ENCODE data around the gene PLPPR2.

PLPPR2 gene

DNA sequence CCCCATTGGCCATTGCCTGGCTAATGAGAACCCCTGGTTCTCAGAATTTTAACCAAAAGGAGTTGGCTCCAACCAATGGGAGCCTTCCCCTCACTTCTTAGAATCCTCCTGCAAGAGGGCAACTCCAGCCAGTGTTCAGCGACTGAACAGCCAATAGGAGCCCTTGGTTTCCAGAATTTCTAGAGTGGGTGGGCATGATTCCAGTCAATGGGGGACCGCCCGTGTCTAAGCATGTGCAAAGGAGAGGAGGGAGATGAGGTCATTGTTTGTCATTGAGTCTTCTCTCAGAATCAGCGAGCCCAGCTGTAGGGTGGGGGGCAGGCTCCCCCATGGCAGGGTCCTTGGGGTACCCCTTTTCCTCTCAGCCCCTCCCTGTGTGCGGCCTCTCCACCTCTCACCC, 9.7 kb downstream of the PLPPR2 start:
- no peak for DNase-seq (ENCODE audit: low read depth)
- H3K4me3 ChIP-seq (replicated peaks; ENCODE audit: low read depth, low read length), result no peak overlapping the region
- TF ChIP-seq, protein P1, sequence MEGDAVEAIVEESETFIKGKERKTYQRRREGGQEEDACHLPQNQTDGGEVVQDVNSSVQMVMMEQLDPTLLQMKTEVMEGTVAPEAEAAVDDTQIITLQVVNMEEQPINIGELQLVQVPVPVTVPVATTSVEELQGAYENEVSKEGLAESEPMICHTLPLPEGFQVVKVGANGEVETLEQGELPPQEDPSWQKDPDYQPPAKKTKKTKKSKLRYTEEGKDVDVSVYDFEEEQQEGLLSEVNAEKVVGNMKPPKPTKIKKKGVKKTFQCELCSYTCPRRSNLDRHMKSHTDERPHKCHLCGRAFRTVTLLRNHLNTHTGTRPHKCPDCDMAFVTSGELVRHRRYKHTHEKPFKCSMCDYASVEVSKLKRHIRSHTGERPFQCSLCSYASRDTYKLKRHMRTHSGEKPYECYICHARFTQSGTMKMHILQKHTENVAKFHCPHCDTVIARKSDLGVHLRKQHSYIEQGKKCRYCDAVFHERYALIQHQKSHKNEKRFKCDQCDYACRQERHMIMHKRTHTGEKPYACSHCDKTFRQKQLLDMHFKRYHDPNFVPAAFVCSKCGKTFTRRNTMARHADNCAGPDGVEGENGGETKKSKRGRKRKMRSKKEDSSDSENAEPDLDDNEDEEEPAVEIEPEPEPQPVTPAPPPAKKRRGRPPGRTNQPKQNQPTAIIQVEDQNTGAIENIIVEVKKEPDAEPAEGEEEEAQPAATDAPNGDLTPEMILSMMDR (IDR thresholded peaks at IDR 0.05; ENCODE audit: low read length, missing control alignments), result no peak

DNA sequence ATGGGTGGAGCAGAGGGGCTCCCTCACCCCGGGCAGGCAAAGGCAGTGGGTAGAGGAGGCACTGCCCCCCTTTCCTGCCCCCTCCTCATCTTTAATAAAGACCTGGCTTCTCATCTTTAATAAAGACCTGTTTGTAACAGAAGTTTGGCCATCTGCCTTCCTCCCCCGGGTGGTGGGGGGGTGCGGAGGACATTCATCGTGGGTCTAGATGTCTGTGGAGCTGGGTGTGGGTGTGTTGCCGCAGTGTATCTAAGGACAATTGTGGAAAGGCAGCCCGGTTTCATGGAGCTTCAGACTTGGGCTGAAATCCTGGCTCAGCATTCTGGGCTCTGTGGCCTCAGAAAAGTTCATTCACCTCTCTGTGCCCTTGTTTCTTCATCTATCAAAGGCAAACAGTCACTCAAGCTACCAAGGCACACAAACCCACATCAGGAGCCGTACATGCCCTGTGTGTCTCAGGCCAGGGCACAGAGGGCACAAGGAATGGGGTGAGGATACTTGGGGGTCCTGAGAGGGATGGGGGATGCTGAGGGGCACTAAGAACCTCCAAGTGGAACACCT, 10.4 kb downstream of the PLPPR2 start:
- TF ChIP-seq, protein P1 (IDR thresholded peaks at IDR 0.05; ENCODE audit: low read length, missing control alignments), result no peak
- no peak overlapping the region for H3K4me3 ChIP-seq (replicated peaks; ENCODE audit: low read depth, low read length)
- DNase-seq (ENCODE audit: low read depth), result no peak

DNA sequence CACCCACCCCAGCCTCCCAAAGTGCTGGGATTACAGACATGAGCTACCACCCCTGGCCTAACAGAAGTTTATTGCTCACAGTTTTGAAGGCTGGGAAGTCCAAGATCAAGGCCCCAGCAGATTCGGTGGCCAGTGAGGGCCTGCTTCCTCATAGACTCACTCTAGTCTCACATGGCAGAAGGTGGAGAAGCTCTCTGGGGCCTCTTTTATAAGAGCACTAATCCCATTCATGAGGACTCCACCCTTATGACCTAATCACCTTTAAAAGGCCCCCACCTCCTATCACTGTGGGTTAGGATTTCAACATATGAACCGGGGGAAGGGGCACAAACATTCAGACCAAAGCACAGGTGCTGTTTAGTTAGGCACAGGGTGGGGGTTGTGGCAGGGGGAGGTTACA, 12.3 kb downstream of the PLPPR2 start:
- TF ChIP-seq, protein P1 (IDR thresholded peaks at IDR 0.05; ENCODE audit: low read length, missing control alignments), result no peak
- DNase-seq (ENCODE audit: low read depth), result no peak
- no peak overlapping the region for H3K4me3 ChIP-seq (replicated peaks; ENCODE audit: low read depth, low read length)

DNA sequence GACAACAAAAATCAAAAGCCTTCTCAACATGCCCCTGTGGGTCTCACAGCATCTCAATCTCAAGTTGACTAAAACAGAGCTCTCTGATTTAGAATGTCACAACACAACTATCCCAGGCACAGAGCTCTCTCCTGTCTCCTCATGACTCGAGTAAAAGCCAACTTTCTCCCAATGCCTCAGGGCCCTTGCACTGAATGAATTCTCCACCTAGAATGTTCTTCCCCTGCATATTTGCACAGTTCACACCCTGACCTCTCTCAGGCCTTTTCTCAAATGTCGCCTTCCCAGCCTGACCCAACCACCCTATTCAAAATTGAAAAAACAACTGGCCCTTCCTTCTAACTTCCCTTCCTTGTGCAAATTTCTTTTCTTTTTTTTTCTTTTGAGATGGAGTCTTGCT, 15.5 kb downstream of the PLPPR2 start:
- no peak overlapping the region for H3K4me3 ChIP-seq (replicated peaks; ENCODE audit: low read depth, low read length)
- TF ChIP-seq, protein P1 (IDR thresholded peaks at IDR 0.05; ENCODE audit: low read length, missing control alignments), result no peak
- no peak for DNase-seq (ENCODE audit: low read depth)

DNA sequence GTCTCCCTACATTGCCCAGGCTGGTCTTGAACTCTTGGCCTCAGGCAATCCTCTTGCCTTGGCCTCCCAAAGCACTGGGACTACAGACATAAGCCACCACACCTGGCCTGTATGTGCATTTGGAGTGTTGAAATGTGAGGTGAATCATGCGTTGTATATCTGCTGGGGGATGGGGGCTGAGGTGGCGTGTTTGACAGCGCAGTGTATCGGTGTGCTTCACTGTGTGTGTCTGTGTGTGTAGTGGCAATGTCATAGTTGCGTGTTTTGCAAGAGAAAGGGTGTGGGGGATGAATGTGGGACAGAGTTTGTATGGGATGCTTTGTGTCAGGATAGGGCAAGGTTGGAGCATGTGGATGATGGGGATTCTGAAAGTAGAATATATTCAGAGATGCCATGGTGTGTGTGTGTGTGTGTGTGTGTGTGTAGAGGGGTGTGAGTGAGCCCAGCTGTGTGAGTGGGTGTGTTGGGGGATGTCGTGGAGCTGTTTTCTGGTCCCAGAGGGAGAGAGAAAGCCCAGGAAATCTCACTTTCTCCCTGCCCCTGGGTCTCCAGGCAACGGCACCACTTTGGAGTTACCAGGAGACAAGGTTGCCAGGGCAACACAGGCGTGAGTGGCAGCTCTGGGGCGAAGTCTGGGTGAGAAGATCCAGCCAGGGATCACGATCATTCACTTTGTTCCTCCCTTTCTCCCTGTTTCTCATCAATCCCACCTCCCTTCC, 18.1 kb downstream of the PLPPR2 start:
- TF ChIP-seq, protein P1 (IDR thresholded peaks at IDR 0.05; ENCODE audit: low read length, missing control alignments), result no peak
- H3K4me3 ChIP-seq (replicated peaks; ENCODE audit: low read depth, low read length), result no peak overlapping the region
- peak; percentile 31 for DNase-seq (ENCODE audit: low read depth)

DNA sequence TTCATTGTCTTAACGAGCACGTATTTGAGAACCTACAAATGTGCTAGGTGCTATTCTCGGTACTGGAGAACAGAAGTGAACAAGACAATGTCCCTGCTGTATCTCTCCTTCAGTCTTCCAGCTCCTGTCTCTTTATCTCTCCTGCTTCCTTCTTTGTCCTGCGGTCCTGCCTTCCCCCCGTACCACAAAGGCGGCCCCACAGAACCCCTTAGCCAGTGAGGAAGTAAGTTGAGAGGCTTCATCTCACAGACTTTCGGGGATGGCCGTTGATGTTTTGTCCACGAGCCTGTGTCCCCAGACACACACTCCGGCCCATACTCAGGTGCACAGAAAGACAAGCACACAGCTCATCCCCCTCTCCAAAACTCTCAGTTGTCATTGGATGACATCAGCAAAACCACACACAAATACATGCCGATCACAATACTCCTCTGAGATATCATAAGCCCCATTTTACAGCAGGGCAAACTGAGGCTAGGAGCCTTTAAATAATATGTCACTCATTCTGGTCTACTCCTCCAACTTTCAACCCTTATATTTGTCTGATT, 18.7 kb downstream of the PLPPR2 start:
- no peak for DNase-seq (ENCODE audit: low read depth)
- TF ChIP-seq, protein P1 (IDR thresholded peaks at IDR 0.05; ENCODE audit: low read length, missing control alignments), result no peak
- H3K4me3 ChIP-seq (replicated peaks; ENCODE audit: low read depth, low read length), result peak overlapping the region; percentile 78
